HuH-7 (cell line): ENCODE results near the gene GCLC.
"Not testable (repeated sequence)": the region's sequence is repeated elsewhere in the genome, so short reads cannot be mapped to it uniquely, and the experiment has no call there.

Source experiments
- DNase-seq: peaks from one replicate; pipeline ENCODE4 v3.0.0; 2011; ENCODE audit warnings: low spot score

The GCLC gene

DNA sequence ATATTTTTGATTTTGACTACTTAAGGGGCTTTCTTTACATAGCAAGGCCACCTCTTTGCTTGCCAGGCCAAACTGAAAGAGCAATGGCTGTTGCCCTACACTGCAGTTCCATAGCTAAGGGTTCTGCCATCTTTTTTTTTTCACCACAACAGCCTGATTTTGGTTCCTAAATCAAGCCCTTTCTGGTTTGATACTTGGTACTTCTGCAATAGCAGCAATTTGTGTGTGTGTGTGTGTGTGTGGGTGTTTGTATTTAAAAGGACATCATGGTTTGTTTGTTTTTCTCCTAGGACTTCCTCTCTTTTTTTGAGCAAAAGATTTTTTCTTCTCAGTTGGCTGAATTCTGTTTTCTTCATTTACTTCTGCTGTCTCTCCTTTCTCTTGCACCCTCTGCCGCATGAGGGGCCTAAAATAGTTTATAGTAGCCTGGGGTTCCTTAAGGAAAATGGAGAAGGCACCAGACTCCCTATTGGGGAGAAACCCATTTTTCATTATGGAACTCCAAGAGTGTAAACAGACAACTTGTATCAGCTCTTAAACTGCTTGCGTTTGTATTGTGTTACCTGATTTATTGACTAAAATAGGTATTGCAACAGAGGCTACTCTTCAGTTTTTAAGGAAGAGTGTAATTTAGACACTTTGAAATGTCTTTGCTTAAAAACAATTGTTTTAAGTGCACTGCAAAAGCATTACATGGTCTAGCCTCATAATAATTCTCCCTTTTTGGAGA is 12.2 kb upstream of the GCLC start:
- no peak for DNase-seq

DNA sequence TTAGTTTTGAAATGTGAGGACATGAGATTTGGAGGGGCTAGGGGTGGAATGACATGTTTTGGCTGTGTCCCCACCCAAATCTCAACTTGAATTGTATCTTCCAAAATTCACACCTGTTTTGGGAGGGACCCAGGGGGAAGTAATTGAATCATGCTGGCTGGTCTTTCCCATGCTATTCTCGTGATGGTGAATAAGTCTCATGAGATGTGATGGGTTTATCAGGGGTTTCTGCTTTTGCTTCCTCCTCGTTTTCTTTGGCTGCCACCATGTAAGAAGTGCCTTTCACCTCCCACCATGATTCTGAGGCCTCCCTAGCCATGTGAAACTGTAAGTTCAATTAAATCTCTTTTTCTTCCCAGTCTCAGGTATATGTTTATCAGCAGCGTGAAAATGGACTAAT is 8.7 kb upstream of the GCLC start:
- DNase-seq = not testable (repeated sequence)

- DNase-seq = not testable (repeated sequence)
Measured at GRCh38 chr6:53551681-53552080, 6.8 kb upstream of the GCLC start.

DNA sequence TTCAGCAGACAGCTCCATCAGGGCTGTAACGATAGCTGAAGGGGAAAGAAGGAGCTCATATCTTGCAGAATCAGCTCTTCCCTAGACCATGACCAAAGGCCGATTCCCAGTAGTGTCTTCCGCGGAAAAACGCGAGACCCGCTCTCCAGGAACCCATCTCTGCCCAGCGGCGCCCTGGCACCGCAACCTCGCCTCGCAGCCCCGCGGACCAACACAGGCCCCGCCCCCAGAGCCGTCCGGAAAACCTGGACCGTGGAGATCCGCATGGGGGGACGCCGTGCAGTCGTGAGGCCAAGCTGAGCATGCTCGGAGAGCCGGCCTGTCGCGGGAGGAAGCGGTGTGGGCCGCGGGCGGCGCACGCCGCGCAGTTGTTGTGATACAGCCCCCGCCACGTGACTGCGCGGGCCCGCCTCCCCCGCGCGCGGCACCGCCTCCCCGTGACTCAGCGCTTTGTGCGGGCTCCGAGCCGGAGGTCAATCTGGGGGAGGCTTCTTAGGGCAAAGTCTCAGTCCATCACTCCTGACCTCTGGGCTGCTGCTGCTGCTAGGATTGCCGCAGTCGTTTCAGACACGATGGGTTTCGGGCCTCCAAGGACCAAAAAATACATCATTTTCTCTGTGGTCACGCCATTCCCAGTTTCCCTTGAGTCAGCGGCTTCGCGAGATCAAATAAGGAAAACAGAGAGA is 3.1 kb upstream of the GCLC start:
- DNase-seq = peak; percentile 87

DNA sequence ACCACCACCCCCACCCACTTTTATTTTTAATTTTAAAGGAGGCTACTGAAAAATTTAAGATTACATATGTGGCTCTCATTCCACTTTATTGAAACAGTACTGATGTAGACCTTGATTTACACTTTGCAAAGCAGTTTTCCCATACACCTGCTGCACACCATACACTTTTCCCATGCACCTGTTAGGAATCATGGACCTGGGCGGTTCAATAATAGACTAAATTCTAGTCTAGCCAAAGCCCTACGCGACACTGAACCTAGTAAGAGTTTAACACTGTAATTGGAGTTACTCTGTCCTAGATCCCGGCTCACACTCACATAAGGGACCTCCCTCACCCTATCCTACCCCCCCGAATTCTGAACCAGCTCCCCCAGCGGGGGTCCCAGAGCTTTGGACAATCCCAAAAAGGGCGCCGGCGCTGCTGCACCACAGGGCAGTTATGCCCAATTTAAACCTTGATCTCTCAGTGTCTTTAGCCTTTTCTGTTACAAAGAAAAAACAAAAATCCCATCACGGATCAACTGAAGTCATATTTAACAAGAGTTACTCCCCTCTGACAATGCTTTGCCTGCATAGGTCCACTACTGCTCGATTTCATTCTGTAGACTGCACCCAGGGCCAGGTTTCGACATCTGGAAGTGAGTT is 2.4 kb upstream of the GCLC start:
- DNase-seq = peak; percentile 44

- no peak for DNase-seq
Measured at GRCh38 chr6:53546281-53546680, 1.4 kb upstream of the GCLC start.

- peak; percentile 27 for DNase-seq
Measured at GRCh38 chr6:53544217-53544469, 758 bp downstream of the GCLC start.

DNA sequence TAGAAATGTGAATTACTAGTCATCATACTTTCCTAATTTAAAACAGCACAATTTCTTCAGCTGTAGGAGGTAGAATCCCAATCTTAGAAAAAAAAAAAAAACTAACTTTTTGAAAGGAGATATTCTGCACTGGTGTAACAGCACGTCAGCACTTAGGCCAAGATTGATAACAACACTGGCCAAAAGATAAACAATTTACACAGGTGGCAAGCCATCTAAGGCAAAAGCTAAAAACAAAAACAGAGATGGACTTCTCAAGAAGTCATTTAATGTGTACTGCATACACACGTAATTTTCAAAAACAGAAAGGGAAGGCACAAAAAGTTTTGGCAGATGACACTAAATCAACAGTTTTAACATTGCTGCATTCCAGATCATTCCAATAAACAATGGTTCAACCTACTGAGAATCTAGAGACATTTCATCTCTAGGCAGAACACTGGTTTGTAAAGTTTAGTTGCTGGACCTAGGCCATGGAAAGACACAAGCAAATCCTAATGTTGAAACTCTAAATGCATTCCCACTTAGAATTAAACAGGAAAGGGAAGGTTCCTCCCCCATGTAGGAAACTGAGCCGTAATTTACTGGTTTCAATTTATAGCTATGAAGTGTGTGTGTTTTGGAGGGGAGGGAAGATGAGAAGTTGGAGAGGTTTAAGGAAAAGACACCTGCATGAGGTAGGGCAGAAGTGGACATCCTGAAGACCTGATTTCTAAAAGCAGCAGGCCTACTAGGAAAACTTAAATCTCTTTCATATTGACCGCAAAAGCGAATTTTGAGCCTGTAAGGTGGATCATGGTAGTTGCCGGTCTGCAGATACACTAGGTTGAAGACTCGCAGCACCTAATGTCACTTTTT is 1.3 kb downstream of the GCLC start:
- DNase-seq = no peak

DNA sequence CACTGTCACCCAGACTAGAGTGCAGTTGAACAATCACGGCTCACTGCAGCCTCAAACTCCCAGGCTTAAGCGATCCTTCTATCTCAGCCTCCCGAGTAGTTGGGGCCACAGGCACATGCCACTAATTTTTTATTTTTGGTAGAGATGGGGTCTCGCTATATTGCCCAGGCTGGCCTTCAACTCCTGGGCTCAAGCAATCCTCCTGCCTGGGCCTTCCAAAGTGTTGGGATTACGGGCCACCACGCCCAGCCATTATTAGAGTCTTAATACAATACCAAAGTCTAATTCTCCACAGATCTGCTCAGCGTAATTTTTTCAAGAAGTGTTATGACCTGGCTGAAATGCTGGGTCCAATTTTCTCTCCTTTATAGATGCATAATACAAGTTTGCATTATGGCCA is 3.0 kb downstream of the GCLC start:
- no peak for DNase-seq

- DNase-seq = no peak
Measured at GRCh38 chr6:53540129-53540692, 4.7 kb downstream of the GCLC start.

DNA sequence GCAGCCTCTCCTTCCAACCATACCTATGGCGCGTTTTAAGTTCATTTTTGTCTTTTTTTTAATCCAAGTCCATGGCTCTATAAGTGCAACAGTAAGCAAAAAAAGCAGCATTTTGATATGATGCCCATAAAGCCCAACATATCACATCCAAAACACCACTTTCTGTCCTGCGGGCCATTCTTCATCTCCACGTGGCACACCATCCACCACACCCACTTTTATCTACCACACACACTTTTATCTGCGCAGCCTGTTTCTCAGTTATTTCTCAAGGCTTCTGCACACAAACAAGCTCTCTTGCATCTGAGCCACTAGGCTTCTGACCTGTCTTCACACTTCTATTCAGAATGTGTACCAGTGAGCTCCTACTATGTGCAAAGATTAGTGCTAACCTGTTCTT is 5.3 kb downstream of the GCLC start:
- DNase-seq = no peak

DNA sequence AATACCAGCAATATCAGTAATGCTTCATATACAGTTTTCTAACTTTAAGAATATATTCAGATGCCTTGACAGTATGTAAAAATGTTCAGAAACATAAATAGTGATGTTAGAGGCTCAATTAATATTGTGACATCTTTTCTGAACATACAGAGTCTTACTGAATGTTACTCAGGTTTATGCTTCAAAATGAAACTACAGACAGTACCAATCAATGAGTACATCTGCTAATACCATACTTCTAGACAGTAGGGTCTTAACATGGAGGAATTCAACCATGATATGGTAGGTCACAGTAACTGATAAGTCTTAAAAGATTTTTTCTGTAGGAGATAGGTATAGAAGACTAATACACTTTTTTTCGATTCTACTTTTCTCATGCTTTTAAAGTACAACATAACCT is 8.3 kb downstream of the GCLC start:
- DNase-seq = no peak

- DNase-seq = no peak
Measured at GRCh38 chr6:53532942-53533341, 12.0 kb downstream of the GCLC start.

DNA sequence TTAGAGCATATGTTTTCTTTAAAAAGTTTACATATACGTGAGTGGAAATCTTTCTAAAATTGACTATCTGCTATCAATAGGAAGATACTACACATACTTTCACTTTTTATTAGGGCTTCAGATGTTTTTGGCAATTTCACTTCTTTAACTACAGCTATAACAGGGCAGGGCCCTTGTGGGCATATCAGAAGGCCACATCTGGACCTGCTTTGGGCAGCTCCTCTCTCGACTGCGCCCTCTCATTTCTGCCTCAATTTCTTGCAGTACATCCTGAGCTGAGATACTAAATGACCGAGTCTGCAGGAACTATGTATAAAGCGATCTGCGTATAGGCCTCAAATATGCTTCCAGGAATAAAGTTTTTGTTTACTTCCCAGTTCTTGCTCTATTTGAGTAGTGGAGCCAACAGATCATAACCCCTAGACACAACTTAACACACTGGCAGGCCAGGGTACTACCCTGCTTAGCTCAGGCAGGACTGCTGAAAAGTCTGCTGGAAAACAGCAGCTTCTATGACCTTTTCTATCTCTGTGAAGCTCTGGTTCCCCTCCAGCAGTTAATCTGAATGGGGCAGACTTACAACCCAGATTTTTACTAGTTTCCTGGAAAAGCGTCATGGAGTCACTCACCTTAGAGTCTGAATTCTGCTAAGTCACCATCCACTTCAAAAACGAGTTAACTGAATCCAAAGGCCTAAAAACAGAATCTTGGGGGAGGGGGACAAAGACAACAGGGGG is 12.7 kb downstream of the GCLC start:
- no peak for DNase-seq

- DNase-seq = no peak
Measured at GRCh38 chr6:53530780-53531386, 14.0 kb downstream of the GCLC start.

DNA sequence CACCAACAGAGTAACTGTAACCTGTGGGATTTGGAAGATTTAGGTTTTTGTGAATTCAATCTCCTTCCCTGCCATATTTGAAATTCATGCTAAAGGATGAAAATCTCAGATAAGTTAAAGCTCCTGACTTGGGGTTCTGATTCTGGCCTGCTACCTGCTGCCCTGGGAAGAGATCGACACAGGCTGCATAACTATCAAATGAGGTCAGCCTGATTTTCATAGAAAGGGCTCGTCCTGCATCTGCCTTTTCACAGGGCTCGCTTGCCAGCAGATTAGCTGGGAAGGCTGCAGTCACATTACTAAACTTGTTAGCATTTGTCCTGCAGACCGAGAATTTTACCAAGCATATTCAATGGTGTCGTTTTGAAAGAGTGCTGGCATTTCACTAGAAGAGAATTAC is 14.6 kb downstream of the GCLC start:
- DNase-seq = no peak

GRCh38 chr6:53529324-53530036 is 15.4 kb downstream of the GCLC start:
- DNase-seq = no peak

GRCh38 chr6:53528107-53528506 is 16.8 kb downstream of the GCLC start:
- DNase-seq = no peak

GRCh38 chr6:53527249-53527765 is 17.6 kb downstream of the GCLC start:
- no peak for DNase-seq

DNA sequence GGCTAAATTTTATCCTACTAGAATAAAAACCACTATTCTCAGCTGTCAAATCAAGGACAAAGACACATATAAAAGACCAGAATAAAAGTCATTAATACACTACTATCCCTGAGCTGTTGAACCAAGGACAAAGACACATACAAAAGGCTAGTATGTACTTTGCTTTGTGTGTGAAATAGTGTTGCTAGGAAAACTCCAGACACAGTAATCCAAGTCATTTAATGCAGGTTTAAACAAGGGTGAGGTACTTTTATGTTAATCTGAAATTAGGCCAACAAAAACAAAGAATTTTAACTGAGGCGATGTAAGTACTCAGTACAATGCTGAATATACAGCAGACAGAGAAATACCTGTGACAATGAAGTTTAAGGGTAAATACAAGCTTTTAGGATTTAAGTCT is 18.9 kb downstream of the GCLC start:
- DNase-seq = no peak
